ENCODE data around the gene MFSD2A.
"Not testable (repeated sequence)": the region's sequence is repeated elsewhere in the genome, so short reads cannot be mapped to it uniquely, and the experiment has no call there.

The MFSD2A gene

GRCh38 chr1:40004857-40005256 is 49.9 kb downstream of the MFSD2A start:
- DNase-seq = no peak

GRCh38 chr1:40007481-40008034 is 52.6 kb downstream of the MFSD2A start:
- not testable (repeated sequence) for DNase-seq

- no peak for DNase-seq
These were observed 56.3 kb downstream of the MFSD2A start for GRCh38 chr1:40011198-40011597.

GRCh38 chr1:40014253-40014706 is 59.3 kb downstream of the MFSD2A start:
- no peak for DNase-seq

- no peak for DNase-seq
These were observed 60.1 kb downstream of the MFSD2A start for GRCh38 chr1:40014812-40015594.

GRCh38 chr1:40017951-40018575 is 63.1 kb downstream of the MFSD2A start:
- no peak for DNase-seq

Data from GOT3 (cell line).